GM10847 (cell line): ENCODE data around the gene CABLES2.

Source experiments
- POLR2A ChIP-seq: IDR thresholded peaks from 2 replicates; pipeline ENCODE4 v1.6.1; 2011; ENCODE audit not compliant: insufficient read length; ENCODE audit errors: extremely low read depth

CABLES2 gene

GRCh38 chr20:62362991-62363919 is 43.8 kb downstream of the CABLES2 start:
- no peak for TF ChIP-seq POLR2A

- no peak for TF ChIP-seq POLR2A
These were observed 44.5 kb downstream of the CABLES2 start for GRCh38 chr20:62362590-62362940.

- TF ChIP-seq POLR2A, result no peak
These were observed 45.1 kb downstream of the CABLES2 start for GRCh38 chr20:62361799-62362589.

- no peak for TF ChIP-seq POLR2A
These were observed 46.0 kb downstream of the CABLES2 start for GRCh38 chr20:62360854-62361798.

GRCh38 chr20:62359491-62360121 is 47.5 kb downstream of the CABLES2 start:
- no peak for TF ChIP-seq POLR2A

- no peak for TF ChIP-seq POLR2A
These were observed 48.0 kb downstream of the CABLES2 start for GRCh38 chr20:62359043-62359490.

GRCh38 chr20:62358171-62359042 is 48.7 kb downstream of the CABLES2 start:
- TF ChIP-seq POLR2A, result no peak

GRCh38 chr20:62357681-62358080 is 49.4 kb downstream of the CABLES2 start:
- TF ChIP-seq POLR2A, result no peak

- TF ChIP-seq POLR2A, result no peak
These were observed 49.9 kb downstream of the CABLES2 start for GRCh38 chr20:62357187-62357667.

- TF ChIP-seq POLR2A, result no peak
These were observed 50.4 kb downstream of the CABLES2 start for GRCh38 chr20:62356589-62357186.

GRCh38 chr20:62355878-62356588 is 51.1 kb downstream of the CABLES2 start:
- TF ChIP-seq POLR2A, result no peak

GRCh38 chr20:62355516-62355877 is 51.6 kb downstream of the CABLES2 start:
- no peak for TF ChIP-seq POLR2A

GRCh38 chr20:62354811-62355341 is 52.2 kb downstream of the CABLES2 start:
- TF ChIP-seq POLR2A, result no peak
